K562 (cell line): ENCODE results near the gene SEMA3F.

Experiments
- CTCF ChIP-seq, 3 experiments: IDR thresholded peaks in 2 of 3; conservative IDR thresholded peaks in 1 of 3; 2 replicates each; pipeline ENCODE4 v1.5.1; 2011 to 2012; ENCODE audit warnings: low read length in 3 of 3, mild to moderate bottlenecking in 3 of 3, control low read depth in 2 of 3, improper control_type of control experiment in 1 of 3, inconsistent platforms in 1 of 3, low read depth in 1 of 3, mixed read lengths in 1 of 3, moderate library complexity in 1 of 3; ENCODE audit not compliant: insufficient read depth in 2 of 3
- EP300 ChIP-seq: IDR thresholded peaks from 2 replicates; pipeline ENCODE4 v1.6.1; 2012; ENCODE audit warnings: low read length, improper control_type of control experiment
- NBN ChIP-seq: fragments of 450-650 bp; IDR thresholded peaks from 2 replicates; pipeline ENCODE4 v1.6.1; 2016; ENCODE audit warnings: low read depth, mild to moderate bottlenecking
- NCOA6 ChIP-seq: fragments of 450-650 bp; IDR thresholded peaks from 2 replicates; pipeline ENCODE4 v1.6.1; 2017; ENCODE audit warnings: mild to moderate bottlenecking
- ZBTB40 ChIP-seq, 2 experiments: fragments of 450-650 bp in 1 of 2; sonication (generic) in 1 of 2; formaldehyde crosslinking in 1 of 2; IDR thresholded peaks; 2 replicates each; pipeline versions ENCODE4 v1.7.1 to v1.9.0; 2016 to 2022; ENCODE audit warnings: inconsistent platforms in 1 of 2, mild to moderate bottlenecking in 1 of 2, missing genetic modification reagents in 1 of 2

- TF ChIP-seq EP300 (no peak), NCOA6 (no peak), CTCF (IDR thresholded peaks at IDR 0.05 in 2 of 3, conservative IDR thresholded peaks at IDR 0.05 in 1 of 3; ENCODE audit: insufficient read depth in 2 of 3, low read depth in 1 of 3, low read length in 3 of 3) (no peak), ZBTB40 (IDR thresholded peaks at IDR 0.05) (no peak), ZBTB40 (CRISPR knock-in tag; IDR thresholded peaks at IDR 0.05) (no peak), NBN (no peak)
Measured at GRCh38 chr3:50138266-50139200, 16.6 kb upstream of the SEMA3F start.
